Trophoblast cell (in vitro differentiated cells and primary cell): ENCODE data around the gene HPS5.
"Not testable (repeated sequence)": the region's sequence is repeated elsewhere in the genome, so short reads cannot be mapped to it uniquely, and the experiment has no call there.

Experiments used
- DNase-seq, 2 donors: peaks; one replicate each; pipeline ENCODE4 v3.0.0-alpha.2; 2016
- H2AFZ ChIP-seq: 2 replicates; pipeline ENCODE4 v1.6.1; 2013; ENCODE audit warnings: low read length, moderate library complexity, mild to moderate bottlenecking; ENCODE audit not compliant: insufficient read depth, poor library complexity
- H2AK5ac ChIP-seq: 2 replicates; pipeline ENCODE4 v1.6.1; 2013; ENCODE audit warnings: mild to moderate bottlenecking, low read length
- H2BK120ac ChIP-seq: 2 replicates; pipeline ENCODE4 v1.6.1; 2013; ENCODE audit warnings: low read length, mild to moderate bottlenecking, moderate library complexity; ENCODE audit not compliant: insufficient read depth, poor library complexity
- H2BK12ac ChIP-seq: 2 replicates; pipeline ENCODE4 v1.6.1; 2013; ENCODE audit warnings: mild to moderate bottlenecking, low read length, moderate library complexity
- H2BK5ac ChIP-seq: 2 replicates; pipeline ENCODE4 v1.6.1; 2013; ENCODE audit warnings: low read length, low read depth, moderate library complexity, mild to moderate bottlenecking; ENCODE audit not compliant: poor library complexity
- H3K14ac ChIP-seq: 2 replicates; pipeline ENCODE4 v1.6.1; 2013; ENCODE audit warnings: mild to moderate bottlenecking, low read length
- H3K18ac ChIP-seq: 2 replicates; pipeline ENCODE4 v1.6.1; 2013; ENCODE audit warnings: mild to moderate bottlenecking, low read length
- H3K23ac ChIP-seq: 2 replicates; pipeline ENCODE4 v1.6.1; 2013; ENCODE audit warnings: low read length
- H3K27ac ChIP-seq: 2 replicates; pipeline ENCODE4 v1.5.1; 2013; ENCODE audit warnings: low read depth, mild to moderate bottlenecking, inconsistent platforms, low read length, moderate library complexity
- H3K27me3 ChIP-seq: 2 replicates; pipeline ENCODE4 v1.6.1; 2013; ENCODE audit warnings: inconsistent platforms, mild to moderate bottlenecking, low read length, moderate library complexity; ENCODE audit not compliant: insufficient read depth
- H3K36me3 ChIP-seq, 2 experiments: 1 replicate in 1 of 2; 2 replicates in 1 of 2; pipeline ENCODE4 v1.6.1; 2013; ENCODE audit warnings: low read length in 2 of 2, mild to moderate bottlenecking in 2 of 2, moderate library complexity in 1 of 2; ENCODE audit not compliant: insufficient read depth in 2 of 2, control insufficient read depth in 1 of 2
- H3K4ac ChIP-seq: 2 replicates; pipeline ENCODE4 v1.6.1; 2013; ENCODE audit warnings: low read depth, mild to moderate bottlenecking, low read length, moderate library complexity
- H3K4me1 ChIP-seq, 2 experiments: 1 replicate in 1 of 2; 2 replicates in 1 of 2; pipeline ENCODE4 v1.6.1; 2013; ENCODE audit warnings: low read length in 2 of 2, mild to moderate bottlenecking in 2 of 2, moderate library complexity in 1 of 2; ENCODE audit not compliant: insufficient read depth in 2 of 2, control insufficient read depth in 1 of 2
- H3K4me2 ChIP-seq: 2 replicates; pipeline ENCODE4 v1.6.1; 2013; ENCODE audit warnings: inconsistent platforms, mild to moderate bottlenecking, low read length, moderate library complexity
- H3K4me3 ChIP-seq: 2 replicates; pipeline ENCODE4 v1.5.1; 2013; ENCODE audit warnings: mild to moderate bottlenecking, low read depth, low read length, inconsistent platforms
- H3K79me1 ChIP-seq: one replicate; pipeline ENCODE4 v1.6.1; 2013; ENCODE audit warnings: low read length
- H3K79me2 ChIP-seq: 2 replicates; pipeline ENCODE4 v1.6.1; 2013; ENCODE audit warnings: low read length, mild to moderate bottlenecking; ENCODE audit not compliant: control insufficient read depth, insufficient read depth, poor library complexity
- H3K9ac ChIP-seq: 2 replicates; pipeline ENCODE4 v1.6.1; 2013; ENCODE audit warnings: mild to moderate bottlenecking, low read length
- H3K9me3 ChIP-seq: 2 replicates; pipeline ENCODE4 v1.6.1; 2013; ENCODE audit warnings: low read depth, mild to moderate bottlenecking, control low read depth, inconsistent platforms, low read length; ENCODE audit not compliant: insufficient read depth
- H4K12ac ChIP-seq: 2 replicates; pipeline ENCODE4 v1.6.1; 2013; ENCODE audit warnings: low read depth, mild to moderate bottlenecking, low read length, moderate library complexity
- H4K8ac ChIP-seq: 2 replicates; pipeline ENCODE4 v1.6.1; 2013; ENCODE audit warnings: low read depth, mild to moderate bottlenecking, low read length, moderate library complexity
- H4K91ac ChIP-seq: one replicate; pipeline ENCODE4 v1.6.1; 2013; ENCODE audit warnings: low read depth, mild to moderate bottlenecking, low read length, moderate library complexity
- WGBS: extraction: QIAGEN DNeasy Blood & Tissue Kit; methylation state at CpG from one replicate; pipeline ENCODE4 v1.1.7; 2013; ENCODE audit warnings: missing lambda C conversion rate; ENCODE audit not compliant: insufficient read length, insufficient coverage; ENCODE audit errors: extremely low coverage; 5-methylcytosine and 5-hydroxymethylcytosine counted together

Gene HPS5

DNA sequence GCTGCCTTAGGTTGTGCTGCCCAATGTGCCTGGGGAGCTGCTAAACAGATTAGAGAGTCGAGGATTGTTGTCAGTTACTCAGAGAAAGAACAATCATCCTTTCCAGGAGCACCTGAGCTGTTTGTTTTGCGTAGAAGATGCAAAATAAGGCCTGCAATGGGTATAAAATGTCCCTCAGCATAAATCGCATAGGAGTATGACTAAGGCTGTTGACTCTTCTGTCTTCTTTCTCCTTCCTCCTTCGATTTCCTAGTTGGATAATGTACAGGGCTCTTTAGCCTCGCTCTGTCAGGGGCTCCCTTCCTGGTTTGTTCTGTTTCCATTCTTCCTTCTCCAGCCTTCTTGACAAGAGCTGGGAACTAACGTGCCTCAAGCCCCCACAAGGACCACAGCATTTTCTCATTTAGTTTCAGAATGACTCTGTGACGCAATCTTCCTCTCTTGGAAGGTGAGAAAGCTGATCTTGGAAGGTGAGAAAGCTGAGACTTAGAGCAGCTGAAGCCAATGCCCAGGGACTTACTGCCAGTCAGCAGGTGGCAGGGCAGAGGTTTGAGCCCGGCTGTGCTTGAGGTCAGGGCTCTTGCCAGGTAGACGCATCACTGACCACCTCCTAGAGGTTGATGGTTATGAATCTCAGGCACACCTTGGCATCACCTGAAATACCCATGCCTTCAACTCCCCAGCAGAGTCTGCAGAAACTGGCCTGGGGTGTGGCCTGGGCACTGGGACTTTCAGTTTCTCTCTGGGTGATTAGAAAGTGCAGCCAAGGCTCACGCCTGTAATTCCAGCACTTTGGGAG is 54.4 kb downstream of the HPS5 start:
- H3K27ac ChIP-seq, H3K18ac ChIP-seq, H2BK120ac ChIP-seq, DNase-seq, H2BK12ac ChIP-seq, H3K4me3 ChIP-seq, H3K36me3 ChIP-seq, H3K9ac ChIP-seq, H4K91ac ChIP-seq, H3K9me3 ChIP-seq, H3K4me2 ChIP-seq, H3K27me3 ChIP-seq, H2BK5ac ChIP-seq, H3K79me1 ChIP-seq, H3K4ac ChIP-seq, H3K14ac ChIP-seq, H3K4me1 ChIP-seq, H3K23ac ChIP-seq, H3K79me2 ChIP-seq, H2AK5ac ChIP-seq, H2AFZ ChIP-seq, H4K12ac ChIP-seq, H4K8ac ChIP-seq: not testable (repeated sequence)
- WGBS: no CpG with 5 or more reads among the region's 10 CpGs

- no peak within 1 kb of the TSS for H4K8ac ChIP-seq
- H2BK120ac ChIP-seq: no peak within 1 kb of the TSS
- H3K4me3 ChIP-seq: no peak within 1 kb of the TSS
- H3K27ac ChIP-seq: no peak within 1 kb of the TSS
- no CpG with 5 or more reads among the region's 8 CpGs for WGBS
- H3K4ac ChIP-seq: no peak within 1 kb of the TSS
- no peaks in the 10 kb centered on the region for H3K79me1 ChIP-seq
- no peaks in the 10 kb centered on the region for H3K79me2 ChIP-seq
- H3K4me2 ChIP-seq: no peak within 1 kb of the TSS
- no peak within 1 kb of the TSS for H2AK5ac ChIP-seq
- H3K14ac ChIP-seq: no peak within 1 kb of the TSS
- H3K23ac ChIP-seq: no peak within 1 kb of the TSS
- no peaks in the 10 kb centered on the region for H3K27me3 ChIP-seq
- no peaks in the 10 kb centered on the region for H3K36me3 ChIP-seq
- no peak within 1 kb of the TSS for H3K9ac ChIP-seq
- H3K18ac ChIP-seq: no peak within 1 kb of the TSS
- peak; percentile 46 to 59 for DNase-seq
- no peak within 1 kb of the TSS for H4K91ac ChIP-seq
- no peaks in the 10 kb centered on the region for H3K9me3 ChIP-seq
- no peak within 1 kb of the TSS for H2BK12ac ChIP-seq
- no peak within 1 kb of the TSS for H4K12ac ChIP-seq
- no peak within 1 kb of the TSS for H2AFZ ChIP-seq
- no peak within 1 kb of the TSS for H2BK5ac ChIP-seq
- peaks cover 0 to 4% of the 10 kb centered on the region in 2 experiments for H3K4me1 ChIP-seq
Measured at GRCh38 chr11:18265949-18266348, 56.0 kb downstream of the HPS5 start, which contains the start of gene SAA1. SAA1 (plus strand) TSS chr11:18266264; CDS start chr11:18266888, 624 bp downstream.

GRCh38 chr11:18264677-18265555 is 57.0 kb downstream of the HPS5 start:
- no peak overlapping the region for H3K18ac ChIP-seq
- no peak overlapping the region for H2AFZ ChIP-seq
- no peaks in the 10 kb centered on the region for H3K79me1 ChIP-seq
- H3K23ac ChIP-seq: no peak overlapping the region
- WGBS: no CpG with 5 or more reads among the region's 1 CpG
- no peak overlapping the region for H2BK12ac ChIP-seq
- H3K27me3 ChIP-seq: no peaks in the 10 kb centered on the region
- no peak overlapping the region for H3K14ac ChIP-seq
- H3K79me2 ChIP-seq: no peaks in the 10 kb centered on the region
- no peak overlapping the region for H2AK5ac ChIP-seq
- no peak overlapping the region for H4K12ac ChIP-seq
- H2BK120ac ChIP-seq: no peak overlapping the region
- DNase-seq: no peak
- H3K9ac ChIP-seq: no peak overlapping the region
- H3K4me2 ChIP-seq: no peak overlapping the region
- no peak overlapping the region for H3K4me3 ChIP-seq
- H3K4me1 ChIP-seq: peaks cover 0 to 4% of the 10 kb centered on the region in 2 experiments
- no peak overlapping the region for H4K91ac ChIP-seq
- H4K8ac ChIP-seq: no peak overlapping the region
- no peak overlapping the region for H3K4ac ChIP-seq
- no peaks in the 10 kb centered on the region for H3K36me3 ChIP-seq
- no peak overlapping the region for H2BK5ac ChIP-seq
- no peaks in the 10 kb centered on the region for H3K9me3 ChIP-seq
- no peak overlapping the region for H3K27ac ChIP-seq

- Histone ChIP-seq H3K36me3 (no peaks in the 10 kb centered on the region), H2BK12ac (no peak overlapping the region), H3K23ac (no peak overlapping the region), H2AFZ (no peak overlapping the region), H3K79me1 (no peaks in the 10 kb centered on the region), H2BK120ac (no peak overlapping the region), H3K18ac (no peak overlapping the region), H4K12ac (no peak overlapping the region), H3K4me1 (peaks cover 0 to 4% of the 10 kb centered on the region in 2 experiments), H3K4me2 (no peak overlapping the region), H2BK5ac (no peak overlapping the region), H3K4ac (no peak overlapping the region), H3K14ac (no peak overlapping the region), H3K4me3 (no peak overlapping the region), H3K79me2 (no peaks in the 10 kb centered on the region), H3K27ac (no peak overlapping the region), H3K27me3 (no peaks in the 10 kb centered on the region), H4K91ac (no peak overlapping the region), H4K8ac (no peak overlapping the region), H3K9me3 (no peaks in the 10 kb centered on the region), H2AK5ac (no peak overlapping the region), H3K9ac (no peak overlapping the region)
- no peak for DNase-seq
- no CpG with 5 or more reads among the region's 4 CpGs for WGBS
Measured at GRCh38 chr11:18264035-18264434, 57.9 kb downstream of the HPS5 start.
